Ovary (tissue), 9 donors: ENCODE data around the gene NUTM1. TPM values are rescaled to one million over a fixed set of nuclear protein-coding genes. Genes with fewer than 3 reads are reported as not detected.

Experiments used
- DNase-seq, 5 donors: peaks; one replicate each; pipeline ENCODE4 v3.0.0-alpha.2; 2019 to 2020
- H3K27ac ChIP-seq, 2 donors: fragments of 200-600 bp; one replicate each; pipeline versions ENCODE4 v1.5.1 to v1.8.0; 2019 to 2022
- H3K27me3 ChIP-seq: fragments of 200-600 bp; one replicate; pipeline ENCODE4 v1.8.0; 2022
- H3K36me3 ChIP-seq: fragments of 200-600 bp; sonication (generic); one replicate; pipeline ENCODE4 v1.5.1; 2019
- H3K4me1 ChIP-seq: one replicate; pipeline ENCODE4 v1.8.1; 2013; ENCODE audit warnings: mild to moderate bottlenecking, moderate library complexity; ENCODE audit not compliant: insufficient read depth
- H3K4me3 ChIP-seq: fragments of 200-600 bp; sonication (generic); one replicate; pipeline ENCODE4 v1.5.1; 2017
- H3K9me3 ChIP-seq, 2 donors: fragments of 200-600 bp in 1 of 2; sonication (generic) in 1 of 2; one replicate each; pipeline versions ENCODE4 v1.5.1 to v1.8.1; 2013 to 2019; ENCODE audit warnings: mild to moderate bottlenecking in 1 of 2, moderate library complexity in 1 of 2
- CTCF ChIP-seq, 3 donors: fragments of 450-650 bp in 2 of 3; fragments of 200-600 bp in 1 of 3; IDR thresholded peaks; one replicate each; pipeline versions ENCODE4 v1.5.1 to v1.8.0; 2016 to 2022; ENCODE audit warnings: antibody characterized with exemption in 3 of 3, mild to moderate bottlenecking in 1 of 3
- EP300 ChIP-seq: sonication (generic); formaldehyde crosslinking; IDR thresholded peaks from one replicate; pipeline ENCODE4 v1.6.1; 2017; ENCODE audit warnings: antibody characterized with exemption
- POLR2A ChIP-seq: fragments of 450-650 bp; IDR thresholded peaks from one replicate; pipeline ENCODE4 v1.6.1; 2017; ENCODE audit warnings: antibody characterized with exemption, mild to moderate bottlenecking, moderate library complexity
- WGBS, 3 donors: extraction: QIAGEN DNeasy Blood & Tissue Kit in 1 of 3; methylation state at CpG; one replicate each; pipeline versions ENCODE4 v1.1.5 to v1.1.7; 2013 to 2017; 5-methylcytosine and 5-hydroxymethylcytosine counted together
- intact Hi-C, 4 donors: fragments of 100-400 bp; cut with DNase I; formaldehyde crosslinking; loops; one replicate each; pipeline versions ENCODE4 v1.11.0 to v1.15.1; 2022 to 2023
- polyA plus RNA-seq, 2 donors: library from polyadenylated mRNA; stranded (reverse); fragments of 200-250 nt in 1 of 2; fragments of 350-450 nt in 1 of 2; fragmentation: Illumina TruSeq in 1 of 2; extraction: RNeasy Lipid Tissue Mini Kit (QIAGEN cat#74804) in 1 of 2; gene quantifications; one replicate each; pipeline ENCODE4 v1.2.3, GENCODE V29; 2013 to 2014
- total RNA-seq, 7 donors: library from RNA; depleted of rRNA in 2 of 7; stranded (reverse); fragments of >200 nt in 2 of 7; fragmentation: NEBNext Ultra II Directional in 3 of 7; extraction: Animal tissue kit (Norgen Biotek cat#: 25700) in 3 of 7; gene quantifications; one replicate each; pipeline versions ENCODE4 v1.1.0 to v1.2.4, GENCODE V29; 2016 to 2023
- donor health status: DM: no; HTN: no; CAD: no; lungs with moderate emphysema.
- donor health status: DM: no; HTN: no; CAD: no.
- donor health status: Bipolar disorder and iron deficiency.
- donor health status: DM: yes; HTN: yes; CAD: no.
- donor health status: DM: no; HTN: no; CAD: no.
- donor health status: DM: yes; HTN: yes; CAD: no.

The NUTM1 gene
- total and polyA plus RNA-seq, 9 donors, result not detected

- Histone ChIP-seq H3K27me3 (no peaks in the 10 kb centered on the region), H3K9me3 (no peaks in the 10 kb centered on the region), H3K36me3 (no peaks in the 10 kb centered on the region), H3K27ac (no peak overlapping the region), H3K4me1 (no peaks in the 10 kb centered on the region), H3K4me3 (no peak overlapping the region)
- 83 to 87% (median 85%) methylated on average over 16 of the region's 16 CpGs for WGBS, 3 donors
- no peak for DNase-seq
- TF ChIP-seq CTCF (IDR thresholded peaks at IDR 0.05), result no peak
- no peak for TF ChIP-seq POLR2A
- TF ChIP-seq EP300, result no peak
- intact Hi-C loops, result loop anchor here in 1 of 4 donors (10.0 kb wide), 1 partner anchor 130 kb away; no protein-coding TSS in a partner anchor
Measured at GRCh38 chr15:34365091-34365825, 22.1 kb downstream of the NUTM1 start.

- WGBS, 3 donors, result 23 to 33% (median 26%) methylated on average over 5 of the region's 5 CpGs
Measured at GRCh38 chr15:34365836-34366235, 22.7 kb downstream of the NUTM1 start.

GRCh38 chr15:34366271-34367065, 23.4 kb downstream of the NUTM1 start:
- DNase-seq, result peak; percentile 69 to 82 (median 78)
- 0 to 1% (median 1%) methylated on average over 35 to 37 of the region's 37 CpGs for WGBS, 3 donors
- intact Hi-C loops, result loop anchor here in 1 of 4 donors (10.0 kb wide), 1 partner anchor 132 kb away; no protein-coding TSS in a partner anchor

More at GRCh38 chr15:34365836-34366235, 22.7 kb downstream of the NUTM1 start:
- DNase-seq, result no peak
- Histone ChIP-seq H3K27me3 (no peaks in the 10 kb centered on the region), H3K27ac (peak overlapping the region; percentile 11 to 99), H3K9me3 (no peaks in the 10 kb centered on the region), H3K4me3 (peak overlapping the region; percentile 80), H3K4me1 (no peaks in the 10 kb centered on the region), H3K36me3 (no peaks in the 10 kb centered on the region)
- intact Hi-C loops, result loop anchor here in 1 of 4 donors (10.0 kb wide), 1 partner anchor 131 kb away; no protein-coding TSS in a partner anchor
- TF ChIP-seq POLR2A, result no peak
- no peak for TF ChIP-seq CTCF (IDR thresholded peaks at IDR 0.05)
- TF ChIP-seq EP300, result no peak

More at GRCh38 chr15:34366271-34367065, 23.4 kb downstream of the NUTM1 start:
- H3K27me3 ChIP-seq, result no peaks in the 10 kb centered on the region
- no peak for TF ChIP-seq POLR2A
- no peak for TF ChIP-seq CTCF (IDR thresholded peaks at IDR 0.05)
- TF ChIP-seq EP300, result no peak
- no peaks in the 10 kb centered on the region for H3K4me1 ChIP-seq
- H3K9me3 ChIP-seq, result no peaks in the 10 kb centered on the region
- H3K36me3 ChIP-seq, result no peaks in the 10 kb centered on the region
- peak overlapping the region; percentile 80 for H3K4me3 ChIP-seq
- peak overlapping the region; percentile 11 to 99 for H3K27ac ChIP-seq
